Measurements from ENCODE around the gene HOXA5.

GRCh38 chr7:27179030-27179429, 35.5 kb upstream of the HOXA5 start:
- TF ChIP-seq, protein P1, sequence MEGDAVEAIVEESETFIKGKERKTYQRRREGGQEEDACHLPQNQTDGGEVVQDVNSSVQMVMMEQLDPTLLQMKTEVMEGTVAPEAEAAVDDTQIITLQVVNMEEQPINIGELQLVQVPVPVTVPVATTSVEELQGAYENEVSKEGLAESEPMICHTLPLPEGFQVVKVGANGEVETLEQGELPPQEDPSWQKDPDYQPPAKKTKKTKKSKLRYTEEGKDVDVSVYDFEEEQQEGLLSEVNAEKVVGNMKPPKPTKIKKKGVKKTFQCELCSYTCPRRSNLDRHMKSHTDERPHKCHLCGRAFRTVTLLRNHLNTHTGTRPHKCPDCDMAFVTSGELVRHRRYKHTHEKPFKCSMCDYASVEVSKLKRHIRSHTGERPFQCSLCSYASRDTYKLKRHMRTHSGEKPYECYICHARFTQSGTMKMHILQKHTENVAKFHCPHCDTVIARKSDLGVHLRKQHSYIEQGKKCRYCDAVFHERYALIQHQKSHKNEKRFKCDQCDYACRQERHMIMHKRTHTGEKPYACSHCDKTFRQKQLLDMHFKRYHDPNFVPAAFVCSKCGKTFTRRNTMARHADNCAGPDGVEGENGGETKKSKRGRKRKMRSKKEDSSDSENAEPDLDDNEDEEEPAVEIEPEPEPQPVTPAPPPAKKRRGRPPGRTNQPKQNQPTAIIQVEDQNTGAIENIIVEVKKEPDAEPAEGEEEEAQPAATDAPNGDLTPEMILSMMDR (IDR thresholded peaks at IDR 0.05; ENCODE audit: low read length), result no peak
- no peak for TF ChIP-seq EZH2 (optimal IDR thresholded peaks at IDR 0.05; ENCODE audit: low read depth, low read length)

Data from MM.1S (cell line).